HCT116 (cell line): ENCODE measurements around the gene BOC.

Source experiments
- CEBPB ChIP-seq: IDR thresholded peaks from 2 replicates; pipeline ENCODE4 v1.6.1; 2012; ENCODE audit warnings: low read depth
- CTCF ChIP-seq, 3 experiments: fragments of 200-600 bp in 1 of 3; sonication (generic) in 1 of 3; IDR thresholded peaks in 2 of 3; conservative IDR thresholded peaks in 1 of 3; 2 replicates each; pipeline ENCODE4 v1.5.1; 2012 to 2017; ENCODE audit warnings: low read depth in 2 of 3, low read length in 2 of 3, antibody characterized with exemption in 1 of 3, borderline replicate concordance in 1 of 3, control low read depth in 1 of 3, mild to moderate bottlenecking in 1 of 3, mixed read lengths in 1 of 3, mixed run types in 1 of 3, moderate library complexity in 1 of 3; ENCODE audit not compliant: insufficient read depth in 1 of 3
- POLR2AphosphoS5 ChIP-seq: IDR thresholded peaks from 2 replicates; pipeline ENCODE4 v1.6.1; 2011; ENCODE audit warnings: mild to moderate bottlenecking, low read depth, low read length, moderate library complexity
- RAD21 ChIP-seq: IDR thresholded peaks from 2 replicates; pipeline ENCODE4 v1.6.1; 2012; ENCODE audit warnings: low read depth, mild to moderate bottlenecking
- REST ChIP-seq: IDR thresholded peaks from 2 replicates; pipeline ENCODE4 v1.6.1; 2012; ENCODE audit warnings: low read depth
- SP1 ChIP-seq: IDR thresholded peaks from 2 replicates; pipeline ENCODE4 v1.6.1; 2012; ENCODE audit warnings: low read depth

- TF ChIP-seq CEBPB (no peak), CTCF (IDR thresholded peaks at IDR 0.05 in 2 of 3, conservative IDR thresholded peaks at IDR 0.05 in 1 of 3; ENCODE audit: borderline replicate concordance in 1 of 3, insufficient read depth in 1 of 3, low read depth in 2 of 3, low read length in 2 of 3) (no peak), SP1 (no peak), RAD21 (no peak), REST (no peak), POLR2AphosphoS5 (no peak)
Observed at GRCh38 chr3:113285741-113286140, 74.4 kb downstream of the BOC start.
